ENCODE data around the gene FAM163B. TPM values are rescaled to one million over a fixed set of nuclear protein-coding genes. Genes with fewer than 3 reads are reported as not detected.
"Not testable (repeated sequence)": the region's sequence is repeated elsewhere in the genome, so short reads cannot be mapped to it uniquely, and the experiment has no call there.

FAM163B gene
- total RNA-seq, 1 experiment from 2014 or later: not detected

DNA sequence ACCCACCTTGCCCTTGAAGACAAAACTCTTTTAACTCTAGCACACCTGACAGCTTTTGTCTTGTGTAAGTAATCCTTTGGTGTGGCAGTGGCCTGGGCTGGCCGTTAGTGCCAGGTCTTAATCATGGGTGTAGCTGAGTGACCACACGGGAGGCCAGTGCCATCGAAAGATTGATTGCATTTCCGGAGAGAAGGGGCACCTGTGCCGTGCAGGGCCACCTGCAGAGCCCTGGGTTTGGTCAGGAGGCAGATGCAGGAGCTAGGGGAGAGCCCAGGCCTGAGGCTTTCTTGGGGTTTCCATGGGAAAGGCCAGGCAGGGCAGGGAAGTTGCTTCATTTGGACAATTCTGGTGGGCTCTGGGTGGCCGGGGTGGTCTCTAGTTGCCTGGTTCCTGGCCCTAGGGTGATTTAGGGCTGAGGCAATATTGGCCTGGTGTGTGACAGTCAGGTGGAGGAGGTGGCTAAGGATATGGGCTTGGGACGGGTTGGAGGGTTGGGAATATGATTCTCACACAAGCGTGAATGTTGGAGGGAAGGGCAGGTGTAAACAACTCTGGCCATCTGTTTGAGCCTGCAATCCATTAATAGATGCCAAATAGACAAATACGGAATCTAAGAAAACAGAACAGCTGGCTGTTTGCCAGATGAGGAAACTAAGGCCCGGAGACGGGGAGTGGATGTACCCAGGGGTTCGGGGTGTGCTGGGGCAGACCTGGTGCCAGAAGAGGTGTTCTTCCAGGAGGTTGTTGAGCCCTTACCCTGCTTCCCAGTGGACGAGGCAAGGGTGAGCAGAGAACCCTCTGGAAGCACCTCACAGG lies 31.6 kb upstream of the FAM163B start:
- DNase-seq (ENCODE audit: extremely low read depth, low read depth): no peak

DNA sequence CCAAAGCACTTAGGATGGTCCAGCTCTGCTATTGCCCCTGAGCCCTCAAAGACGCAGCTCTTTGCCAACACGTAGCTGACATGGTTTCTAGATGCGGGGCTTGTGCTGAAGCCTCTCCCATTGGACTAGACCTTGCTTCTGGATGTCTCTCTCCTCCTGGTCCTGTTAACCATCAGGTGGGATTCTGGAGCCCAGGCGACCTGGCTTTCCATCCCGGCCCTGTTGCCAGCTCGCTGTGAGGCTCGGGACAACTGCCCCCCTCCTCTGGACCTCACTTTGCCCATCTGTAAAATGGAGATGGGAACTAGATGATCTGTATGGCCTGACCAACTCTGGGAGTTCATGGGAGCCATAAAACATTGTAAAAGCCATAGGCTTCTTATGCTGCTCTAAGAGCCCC lies 31.0 kb upstream of the FAM163B start:
- no peak for DNase-seq (ENCODE audit: extremely low read depth, low read depth)

DNA sequence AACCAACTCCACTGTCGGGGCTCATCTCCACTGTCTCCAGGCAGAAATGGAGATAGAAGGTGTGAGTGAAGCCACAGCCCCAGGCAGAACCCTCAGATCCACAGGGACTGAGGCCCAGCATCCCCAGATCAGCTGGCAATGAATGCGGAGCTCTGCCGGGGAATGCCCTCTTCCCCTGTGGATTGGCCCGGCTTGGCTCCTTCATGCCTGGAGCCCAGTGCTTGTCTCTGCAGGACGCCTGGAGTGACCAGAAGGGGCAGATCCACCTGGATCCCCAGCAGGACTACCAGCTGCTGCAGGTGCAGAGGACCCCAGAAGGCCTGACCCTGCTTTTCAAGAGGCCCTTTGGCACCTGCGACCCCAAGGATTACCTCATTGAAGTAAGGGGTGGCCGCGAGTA lies 30.4 kb upstream of the FAM163B start:
- DNase-seq (ENCODE audit: extremely low read depth, low read depth): no peak

DNA sequence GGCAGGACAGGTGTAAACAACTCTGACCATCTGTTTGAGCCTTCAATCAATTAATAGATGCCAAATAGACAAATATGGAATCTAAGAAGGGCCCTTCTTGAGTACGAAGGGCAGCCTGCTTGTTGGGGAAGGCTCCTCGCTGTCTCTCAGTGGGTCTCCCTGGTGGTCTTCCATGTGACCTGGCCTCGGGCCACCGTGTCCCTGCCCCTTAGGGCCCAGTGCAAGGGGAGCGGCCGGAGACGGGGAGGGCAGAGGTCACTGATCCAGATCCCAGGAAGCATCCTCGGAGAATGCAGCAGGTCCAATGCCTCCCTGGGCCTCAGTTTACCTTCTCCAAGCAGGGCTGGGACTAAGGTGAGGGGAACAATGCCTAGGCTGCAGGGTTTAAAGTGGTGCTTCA lies 29.5 kb upstream of the FAM163B start:
- no peak for DNase-seq (ENCODE audit: extremely low read depth, low read depth)

DNA sequence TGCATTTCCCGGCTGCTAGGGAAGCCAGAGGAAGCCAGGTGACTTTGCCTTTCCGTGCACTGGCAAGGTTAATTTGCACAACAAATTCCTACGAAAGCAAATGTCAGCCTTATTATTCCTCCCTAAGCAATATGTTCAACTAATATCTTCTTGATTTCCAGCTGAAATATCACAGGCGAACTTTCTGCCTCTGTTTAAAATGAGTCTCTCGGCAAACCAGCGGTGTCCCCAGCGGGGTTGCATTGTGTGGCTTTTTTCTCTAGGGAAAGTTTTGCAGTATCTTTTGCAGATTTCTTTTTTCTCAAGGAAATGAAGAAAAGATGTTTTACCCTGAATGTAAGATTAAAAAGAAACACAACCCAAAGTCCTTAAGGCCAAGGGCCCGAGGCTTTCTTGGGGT lies 28.9 kb upstream of the FAM163B start:
- DNase-seq (ENCODE audit: extremely low read depth, low read depth): no peak

DNA sequence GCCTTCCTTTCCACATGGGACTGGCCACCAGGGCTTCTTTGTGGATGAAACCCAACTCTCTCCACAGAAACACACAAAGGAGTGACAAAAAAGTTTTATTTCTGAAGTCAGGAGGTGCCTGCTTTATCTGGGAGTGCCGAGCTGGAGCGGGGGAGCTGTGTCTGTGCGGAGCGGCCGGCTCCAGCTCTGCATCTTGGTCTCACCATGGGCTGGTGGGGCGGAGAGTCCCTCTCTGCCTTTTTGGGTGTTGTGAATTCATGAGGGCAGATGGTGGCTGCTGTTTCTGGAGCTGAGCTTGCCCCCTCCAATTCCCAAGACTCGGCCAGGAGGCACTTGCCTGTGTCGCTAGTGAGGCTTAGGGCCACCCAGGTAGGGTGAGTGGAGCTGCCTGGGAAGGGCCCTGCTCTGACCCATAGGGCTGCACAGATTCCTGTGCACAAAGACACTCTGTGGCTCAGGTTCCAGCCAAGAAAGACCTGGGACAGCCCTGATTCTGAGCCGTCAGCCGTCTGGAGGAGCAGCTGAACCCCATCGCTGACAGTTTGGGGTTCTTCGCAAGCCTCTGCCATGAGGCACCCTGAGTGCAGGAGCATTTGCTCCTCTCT lies 28.4 kb upstream of the FAM163B start:
- no peak for DNase-seq (ENCODE audit: extremely low read depth, low read depth)

DNA sequence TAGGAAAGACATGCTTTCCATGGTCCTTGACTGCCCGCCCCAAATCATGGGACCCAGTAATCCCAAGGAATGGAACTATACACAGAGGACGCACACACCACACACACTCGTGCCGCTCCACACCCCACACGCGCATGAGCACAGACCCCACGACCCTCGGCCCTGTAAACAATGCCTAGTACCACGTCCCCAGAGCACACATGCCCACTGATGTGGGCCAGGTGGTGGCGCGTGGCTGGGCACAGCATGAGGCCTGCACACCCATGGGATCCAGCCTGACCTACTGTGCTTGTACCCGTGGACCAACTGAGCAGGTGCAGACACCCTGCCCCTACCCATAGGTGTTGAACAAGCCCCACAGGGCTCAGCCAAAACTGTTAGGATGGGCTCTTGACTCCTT lies 27.7 kb upstream of the FAM163B start:
- DNase-seq (ENCODE audit: extremely low read depth, low read depth): no peak

DNA sequence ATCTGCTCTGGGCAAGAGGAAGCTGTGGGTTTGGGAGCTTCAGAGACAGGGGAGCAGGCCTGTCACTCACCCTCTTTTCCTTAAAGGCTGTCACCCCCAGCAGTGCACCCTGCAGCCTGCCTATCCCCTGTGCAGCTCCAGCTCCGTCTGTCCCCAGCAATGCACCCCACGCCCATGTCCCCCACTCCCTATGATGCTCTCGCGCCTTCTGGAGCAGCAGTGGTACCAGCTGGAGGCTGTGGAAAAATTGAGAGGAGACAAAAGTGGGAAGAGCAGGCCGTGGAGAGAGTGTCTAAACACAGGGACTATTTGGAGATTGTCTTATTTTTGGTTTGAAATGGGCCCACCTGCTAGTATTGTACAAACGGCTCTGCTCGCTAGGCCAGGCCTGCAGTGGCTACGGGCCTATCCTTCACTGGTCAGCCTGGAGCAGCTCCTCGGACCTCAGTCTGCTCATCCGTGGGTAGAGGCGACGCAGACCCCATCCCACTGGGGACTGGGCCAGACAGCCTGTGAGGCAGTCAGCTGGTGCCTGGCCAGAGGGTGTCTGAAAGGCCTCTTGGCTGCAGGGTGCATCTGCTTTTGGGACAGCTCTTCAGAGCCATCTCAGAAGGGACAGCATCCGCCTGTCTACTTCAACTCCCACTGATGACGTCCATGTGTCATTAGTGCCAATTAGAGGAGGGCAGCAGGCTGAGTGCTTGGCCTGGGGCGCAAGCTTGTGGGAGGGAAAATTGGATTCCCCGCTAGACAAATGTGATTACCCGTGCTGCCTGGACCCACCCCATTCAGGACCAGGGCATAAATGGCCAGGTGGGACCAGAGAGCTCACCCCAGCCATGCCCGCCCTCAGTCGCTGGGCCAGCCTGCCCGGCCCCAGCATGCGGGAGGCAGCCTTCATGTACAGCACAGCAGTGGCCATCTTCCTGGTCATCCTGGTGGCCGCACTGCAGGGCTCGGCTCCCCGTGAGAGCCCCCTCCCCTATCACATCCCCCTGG lies 26.6 kb upstream of the FAM163B start, which contains the start of gene DBH:
DBH (plus strand) TSS at position 831 of the 999 bp plus-strand sequence; CDS start at position 840, 9 bp downstream.
- no peak for DNase-seq (ENCODE audit: extremely low read depth, low read depth)

DNA sequence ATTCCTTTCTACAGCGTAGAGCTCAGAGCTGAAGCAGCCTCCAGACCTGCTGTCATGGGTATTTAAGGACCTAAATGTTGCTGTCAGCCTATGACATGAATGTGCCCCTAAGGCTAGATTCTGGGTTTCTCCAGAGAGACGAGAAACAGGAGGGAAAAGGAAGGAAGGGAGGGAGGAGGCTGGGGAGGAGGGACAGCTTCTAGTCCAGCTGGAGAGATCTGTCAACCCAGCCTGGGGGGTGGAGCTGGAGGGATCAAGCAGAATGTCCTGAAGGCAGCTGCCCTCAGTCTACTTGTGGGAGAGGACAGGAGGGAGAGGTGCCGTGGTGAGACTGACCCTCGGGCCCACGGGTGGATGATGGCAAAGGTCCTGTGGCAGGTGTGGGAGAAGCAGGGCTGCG lies 25.9 kb upstream of the FAM163B start:
- no peak for DNase-seq (ENCODE audit: extremely low read depth, low read depth)

DNA sequence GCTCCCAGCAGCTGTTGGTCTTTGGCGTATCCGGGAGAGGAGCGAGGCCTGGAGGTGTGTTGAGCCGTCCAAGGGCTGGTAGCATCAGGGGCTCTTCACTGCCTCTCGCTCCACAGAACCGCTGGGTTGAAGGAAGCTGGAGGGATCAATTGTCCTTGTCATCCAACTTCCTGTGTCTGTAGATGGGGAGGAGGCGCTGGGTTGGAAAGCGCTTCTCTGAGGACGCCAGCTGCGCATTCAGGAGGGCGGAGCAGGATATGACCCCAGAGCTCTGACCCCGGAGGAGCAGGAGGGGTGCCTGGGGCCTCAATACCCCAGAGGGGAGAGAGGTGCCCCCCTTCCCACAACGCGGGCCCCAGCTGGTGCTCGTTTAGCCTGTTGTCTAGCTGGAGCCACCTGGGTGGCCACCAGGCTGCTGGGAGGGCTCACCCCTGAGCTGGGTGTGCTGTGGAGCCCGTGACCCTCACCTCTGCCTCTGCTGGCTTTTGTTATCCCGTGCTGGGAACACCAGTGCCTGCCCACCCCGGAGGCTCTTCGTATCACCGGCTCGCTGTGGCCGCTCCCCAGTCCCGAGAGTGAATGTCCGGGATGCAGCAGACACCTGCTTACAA lies 25.0 kb upstream of the FAM163B start:
- no peak for DNase-seq (ENCODE audit: extremely low read depth, low read depth)

DNA sequence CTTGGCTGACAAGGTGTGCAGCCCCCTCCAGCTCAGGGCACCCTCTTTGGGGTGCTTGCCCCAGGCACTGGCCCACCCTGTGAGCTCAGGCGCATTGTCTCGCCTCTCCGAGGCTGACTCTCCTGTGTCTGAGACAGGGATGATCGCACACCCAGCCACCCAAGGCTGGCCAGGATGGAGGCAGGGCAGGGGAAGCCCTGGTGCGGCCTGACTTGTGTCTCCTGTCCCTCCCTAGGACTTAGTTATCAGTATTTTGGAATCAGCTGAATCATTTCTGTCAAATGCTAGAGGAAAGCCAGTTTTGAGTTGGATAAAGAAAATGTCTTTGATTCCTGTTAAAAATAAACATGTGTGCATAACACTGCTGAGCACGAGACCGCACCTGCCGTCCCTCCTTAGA lies 24.5 kb upstream of the FAM163B start:
- no peak for DNase-seq (ENCODE audit: extremely low read depth, low read depth)

DNA sequence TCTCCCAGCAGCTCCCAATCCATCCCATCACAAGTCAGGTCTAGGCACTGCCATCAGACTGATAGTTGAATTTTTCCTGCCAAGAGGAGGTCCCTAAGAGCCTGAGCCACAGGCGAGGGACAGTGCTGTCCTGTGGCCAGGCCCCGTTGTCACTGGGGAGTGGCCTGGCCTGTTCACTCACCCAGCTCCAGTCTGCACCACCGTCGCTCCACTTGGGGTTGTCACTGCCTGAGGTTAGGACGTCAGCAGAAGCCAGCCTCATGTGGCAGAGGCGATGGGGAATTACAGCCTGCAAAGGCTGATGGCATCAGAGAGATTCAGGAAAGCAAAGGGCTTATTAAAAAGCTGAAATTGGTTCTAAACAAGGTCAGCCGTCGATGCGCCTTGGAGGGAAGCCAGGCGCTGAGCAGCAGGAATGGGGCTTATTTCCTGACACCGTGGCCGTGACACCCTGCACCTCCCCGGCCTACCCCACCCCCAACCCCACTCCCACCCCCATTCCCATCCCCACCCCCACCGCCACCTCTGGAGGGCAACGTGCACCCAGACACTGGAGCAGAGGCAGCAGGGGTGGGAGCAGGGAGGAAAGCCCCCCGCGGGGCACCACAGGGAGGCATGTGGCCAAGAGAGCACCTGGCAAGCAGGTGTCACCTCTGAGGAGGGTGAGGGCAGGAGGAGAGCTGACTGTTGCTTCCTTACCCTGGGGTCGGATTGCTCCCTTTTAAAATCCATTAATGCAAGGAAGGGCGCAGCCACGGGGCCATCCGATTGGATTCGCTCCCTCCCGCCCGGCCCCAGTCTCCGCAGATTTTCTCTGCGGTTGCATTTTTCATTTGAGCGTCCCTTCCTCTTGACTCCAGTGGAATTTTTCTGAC lies 23.9 kb upstream of the FAM163B start:
- no peak for DNase-seq (ENCODE audit: extremely low read depth, low read depth)

DNA sequence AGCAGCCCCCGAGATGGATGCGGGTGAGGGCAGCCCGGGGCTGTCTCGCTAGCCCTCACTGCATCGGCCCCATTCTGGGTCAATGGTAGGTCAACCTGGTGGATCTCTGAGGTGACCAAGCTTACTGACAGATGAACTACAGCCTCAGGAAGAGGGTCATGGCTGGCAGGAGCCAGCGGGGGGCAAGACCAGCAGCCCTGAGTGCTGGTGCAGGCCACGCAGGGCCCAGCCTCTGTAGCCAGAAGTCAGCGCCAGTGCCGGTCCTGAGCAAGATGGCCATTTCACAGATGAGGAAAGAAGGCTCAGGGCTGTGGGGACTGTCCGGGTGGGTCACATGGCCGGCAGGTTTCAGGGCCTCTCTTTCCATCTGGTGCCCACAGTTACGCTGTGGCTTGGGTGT lies 21.9 kb upstream of the FAM163B start:
- no peak for DNase-seq (ENCODE audit: extremely low read depth, low read depth)

DNA sequence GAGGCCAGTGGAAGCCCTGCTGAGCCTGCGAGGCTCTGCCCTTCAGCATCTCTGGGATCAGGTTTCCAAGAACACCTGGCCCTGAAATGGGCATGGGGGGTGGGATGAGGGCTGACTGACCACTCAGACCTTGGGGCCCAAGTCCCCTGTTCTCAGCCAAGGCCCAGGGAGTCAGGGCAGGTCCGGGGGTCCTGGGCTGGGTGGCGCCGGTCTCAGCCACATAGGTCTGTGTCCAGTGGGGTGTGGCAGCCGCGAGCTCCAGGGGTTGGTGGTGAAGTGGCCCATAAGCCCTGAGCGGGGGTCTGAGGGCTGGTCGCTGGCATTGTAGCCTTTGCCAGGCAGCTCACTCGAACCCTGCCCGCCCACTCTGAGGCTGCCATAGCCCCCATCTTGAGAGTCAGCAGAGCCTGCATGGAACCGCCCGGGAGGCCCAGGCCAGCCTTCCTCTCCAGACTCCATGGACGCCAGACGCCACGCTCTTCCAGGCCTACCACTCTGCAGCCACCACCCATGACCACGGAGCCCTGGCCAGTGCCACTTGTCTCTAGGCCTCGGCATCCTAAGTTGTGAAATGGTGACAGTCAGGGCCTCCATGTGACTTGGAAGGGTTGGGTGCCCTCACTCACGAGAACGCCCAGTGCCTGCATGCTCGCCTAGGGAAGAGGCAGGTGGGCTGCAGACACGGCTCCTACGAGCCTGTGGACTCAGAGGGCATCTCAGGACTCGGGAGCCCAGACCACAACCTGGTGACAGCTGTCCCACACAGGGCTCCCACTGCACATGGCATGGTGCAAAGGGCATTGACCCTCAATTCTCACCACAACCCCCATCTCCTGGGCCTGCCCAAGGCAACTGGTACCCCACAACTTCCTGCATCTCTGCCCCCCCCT lies 20.3 kb upstream of the FAM163B start:
- DNase-seq (ENCODE audit: extremely low read depth, low read depth): no peak

DNA sequence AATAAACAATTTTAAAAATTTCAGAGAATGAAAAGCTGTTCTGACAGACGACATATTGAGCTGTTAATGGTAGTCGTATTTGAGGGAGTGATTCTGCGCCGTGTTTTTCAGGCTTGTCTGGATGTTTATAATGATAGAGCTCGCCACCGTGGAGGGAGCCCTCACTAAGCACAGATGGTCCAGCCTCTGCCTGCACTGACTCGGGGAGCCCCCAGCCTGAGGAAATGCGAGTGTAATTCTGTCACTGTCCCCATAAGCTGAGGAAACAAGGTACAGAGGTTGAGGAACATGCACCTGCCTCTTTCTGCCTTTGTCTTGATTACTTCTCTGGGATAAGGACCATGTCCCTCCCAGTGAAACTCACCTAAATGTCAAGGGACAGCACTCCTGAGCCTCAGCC lies 19.6 kb upstream of the FAM163B start:
- no peak for DNase-seq (ENCODE audit: extremely low read depth, low read depth)

DNA sequence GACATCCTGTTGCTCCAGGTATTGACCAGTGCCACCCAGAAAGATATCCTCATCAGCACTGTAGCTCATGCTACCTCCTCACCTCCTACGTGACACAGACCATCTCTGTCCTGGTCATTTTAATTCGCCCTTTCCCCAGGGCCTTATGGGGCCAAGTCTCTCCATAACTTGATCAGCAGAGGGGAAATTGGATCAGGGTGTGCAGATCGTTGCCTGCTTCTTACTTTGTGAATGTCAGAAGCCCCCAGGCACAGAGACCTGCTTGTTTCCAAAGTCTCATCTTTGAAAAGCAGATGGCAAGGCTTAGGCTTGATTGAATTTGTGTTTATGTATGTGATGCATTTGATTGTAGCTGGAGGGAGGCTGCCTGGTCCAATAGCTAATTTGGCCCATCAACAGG lies 18.2 kb upstream of the FAM163B start:
- no peak for DNase-seq (ENCODE audit: extremely low read depth, low read depth)

DNA sequence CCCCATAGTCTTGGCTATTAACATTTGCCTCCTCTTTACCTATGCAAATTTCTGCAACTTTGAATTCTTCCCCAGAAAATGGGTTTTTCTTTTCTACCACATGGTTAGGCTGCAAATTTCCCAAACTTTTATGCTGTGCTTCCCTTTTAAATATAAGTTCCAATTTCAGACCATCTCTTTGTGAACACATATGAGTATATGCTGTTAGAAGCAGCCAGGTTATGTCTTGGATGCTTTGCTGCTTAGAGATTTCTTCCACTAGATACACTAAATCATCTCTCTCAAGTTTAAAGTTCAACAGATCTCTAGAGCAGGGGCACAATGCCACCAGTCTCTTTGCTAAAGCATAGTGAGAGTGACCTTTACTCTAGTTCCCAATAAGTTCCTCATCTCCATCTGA lies 16.8 kb upstream of the FAM163B start:
- not testable (repeated sequence) for DNase-seq (ENCODE audit: extremely low read depth, low read depth)

DNA sequence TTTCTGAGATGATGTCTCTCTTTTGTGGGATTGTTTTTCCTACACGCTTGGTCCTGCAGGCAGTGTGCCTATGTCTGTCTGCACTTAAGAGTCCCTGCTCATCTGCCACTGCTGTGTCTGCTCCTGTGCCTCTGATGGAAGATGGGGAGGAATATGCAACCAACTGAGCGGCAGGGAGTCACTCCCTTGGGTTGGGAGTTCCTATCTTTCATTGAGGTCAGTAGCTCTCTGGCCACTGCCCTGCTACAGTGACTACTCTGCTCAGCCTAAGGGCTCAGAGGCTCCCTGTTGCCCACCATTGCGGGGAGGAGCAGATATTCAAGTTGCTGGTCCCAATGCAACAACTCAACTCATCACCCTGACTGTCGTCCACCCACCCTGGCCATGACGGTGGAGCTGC lies 13.4 kb upstream of the FAM163B start:
- no peak for DNase-seq (ENCODE audit: extremely low read depth, low read depth)

Data from NCI-H460 (cell line).